Activated naive CD8-positive, alpha-beta T cell treated with anti-CD3 and anti-CD28 coated beads, Interleukin-2, amount 50 U/mL, for 24 hours (primary cell): ENCODE measurements around the gene SNX25.
"Not testable (repeated sequence)": the region's sequence is repeated elsewhere in the genome, so short reads cannot be mapped to it uniquely, and the experiment has no call there.

Experiments used
- ATAC-seq: fragments of 150-1000 bp; cut with Tn5 transposase; one replicate; pipeline ENCODE4 v1.10.0; 2021
- DNase-seq: peaks from one replicate; pipeline ENCODE4 v3.0.0; 2021
- H3K27ac Mint-ChIP-seq: one replicate; pipeline ENCODE4 v1.8.0; 2021; ENCODE audit warnings: mild to moderate bottlenecking, mixed read lengths
- H3K27me3 Mint-ChIP-seq: one replicate; pipeline ENCODE4 v1.8.0; 2021; ENCODE audit warnings: mixed read lengths
- H3K36me3 Mint-ChIP-seq: one replicate; pipeline ENCODE4 v1.8.0; 2021; ENCODE audit warnings: low read depth, mixed read lengths
- H3K4me1 Mint-ChIP-seq: one replicate; pipeline ENCODE4 v1.8.0; 2021; ENCODE audit warnings: mixed read lengths
- H3K4me3 Mint-ChIP-seq: one replicate; pipeline ENCODE4 v1.8.0; 2021; ENCODE audit warnings: mild to moderate bottlenecking, moderate library complexity, mixed read lengths
- H3K9me3 Mint-ChIP-seq: one replicate; pipeline ENCODE4 v1.8.0; 2021; ENCODE audit warnings: mixed read lengths

The SNX25 gene

GRCh38 chr4:185235119-185235842, 25.9 kb downstream of the SNX25 start:
- DNase-seq (no peak), ATAC-seq (no peak)
- Mint-ChIP-seq H3K27me3 (no peaks in the 10 kb centered on the region), H3K4me1 (peaks cover 22% of the 10 kb centered on the region), H3K27ac (no peak overlapping the region), H3K36me3 (peaks cover 9% of the 10 kb centered on the region), H3K4me3 (no peak overlapping the region), H3K9me3 (peaks cover 8% of the 10 kb centered on the region)

- Mint-ChIP-seq H3K36me3 (peaks cover 9% of the 10 kb centered on the region), H3K4me3 (no peak overlapping the region), H3K4me1 (peaks cover 22% of the 10 kb centered on the region), H3K27ac (no peak overlapping the region), H3K9me3 (peaks cover 8% of the 10 kb centered on the region), H3K27me3 (no peaks in the 10 kb centered on the region)
- no peak for ATAC-seq
- no peak for DNase-seq
Observed at GRCh38 chr4:185235843-185236503, 26.6 kb downstream of the SNX25 start.

GRCh38 chr4:185237175-185237574, 27.8 kb downstream of the SNX25 start:
- Mint-ChIP-seq H3K27ac (no peak overlapping the region), H3K9me3 (peaks cover 8% of the 10 kb centered on the region), H3K27me3 (no peaks in the 10 kb centered on the region), H3K36me3 (peaks cover 9% of the 10 kb centered on the region), H3K4me1 (peaks cover 16% of the 10 kb centered on the region), H3K4me3 (no peak overlapping the region)
- ATAC-seq (no peak), DNase-seq (no peak)

GRCh38 chr4:185238215-185238681, 28.9 kb downstream of the SNX25 start:
- Mint-ChIP-seq H3K27me3 (no peaks in the 10 kb centered on the region), H3K9me3 (peaks cover 8% of the 10 kb centered on the region), H3K4me3 (peak overlapping the region; percentile 45), H3K27ac (peak overlapping the region; percentile 23), H3K36me3 (peaks cover 9% of the 10 kb centered on the region), H3K4me1 (peaks cover 17% of the 10 kb centered on the region)
- ATAC-seq = peak; percentile 96
- DNase-seq = no peak

GRCh38 chr4:185238750-185239149, 29.4 kb downstream of the SNX25 start:
- no peak overlapping the region for H3K4me3 Mint-ChIP-seq
- H3K27me3 Mint-ChIP-seq = no peaks in the 10 kb centered on the region
- no peak for ATAC-seq
- H3K9me3 Mint-ChIP-seq = peaks cover 8% of the 10 kb centered on the region
- no peak for DNase-seq
- no peak overlapping the region for H3K27ac Mint-ChIP-seq
- peaks cover 10% of the 10 kb centered on the region for H3K36me3 Mint-ChIP-seq
- peaks cover 21% of the 10 kb centered on the region for H3K4me1 Mint-ChIP-seq

GRCh38 chr4:185240486-185240885, 31.1 kb downstream of the SNX25 start:
- not testable (repeated sequence) for H3K9me3 Mint-ChIP-seq, DNase-seq, H3K27me3 Mint-ChIP-seq, H3K36me3 Mint-ChIP-seq, ATAC-seq, H3K27ac Mint-ChIP-seq, H3K4me3 Mint-ChIP-seq
- H3K4me1 Mint-ChIP-seq = peaks cover 21% of the 10 kb centered on the region

GRCh38 chr4:185242749-185243533, 33.5 kb downstream of the SNX25 start:
- peaks cover 8% of the 10 kb centered on the region for H3K9me3 Mint-ChIP-seq
- peaks cover 13% of the 10 kb centered on the region for H3K36me3 Mint-ChIP-seq
- no peak overlapping the region for H3K4me3 Mint-ChIP-seq
- peaks cover 30% of the 10 kb centered on the region for H3K4me1 Mint-ChIP-seq
- no peak overlapping the region for H3K27ac Mint-ChIP-seq
- DNase-seq (no peak), ATAC-seq (no peak)
- no peaks in the 10 kb centered on the region for H3K27me3 Mint-ChIP-seq

GRCh38 chr4:185243879-185244278, 34.5 kb downstream of the SNX25 start:
- Mint-ChIP-seq H3K27me3 (no peaks in the 10 kb centered on the region), H3K4me3 (no peak overlapping the region), H3K4me1 (peaks cover 25% of the 10 kb centered on the region), H3K36me3 (peaks cover 12% of the 10 kb centered on the region), H3K27ac (no peak overlapping the region), H3K9me3 (no peaks in the 10 kb centered on the region)
- ATAC-seq = no peak
- DNase-seq = no peak

GRCh38 chr4:185244763-185245162, 35.4 kb downstream of the SNX25 start:
- Mint-ChIP-seq H3K4me1 (peaks cover 26% of the 10 kb centered on the region), H3K9me3 (no peaks in the 10 kb centered on the region), H3K4me3 (no peak overlapping the region), H3K36me3 (peaks cover 17% of the 10 kb centered on the region), H3K27me3 (no peaks in the 10 kb centered on the region), H3K27ac (no peak overlapping the region)
- DNase-seq = no peak
- no peak for ATAC-seq

- peaks cover 25% of the 10 kb centered on the region for H3K36me3 Mint-ChIP-seq
- H3K27ac Mint-ChIP-seq = peak overlapping the region; percentile 29
- DNase-seq = no peak
- H3K27me3 Mint-ChIP-seq = no peaks in the 10 kb centered on the region
- peaks cover 30% of the 10 kb centered on the region for H3K4me1 Mint-ChIP-seq
- H3K4me3 Mint-ChIP-seq = no peak overlapping the region
- no peaks in the 10 kb centered on the region for H3K9me3 Mint-ChIP-seq
- ATAC-seq = no peak
Observed at GRCh38 chr4:185246453-185246852, 37.1 kb downstream of the SNX25 start.

GRCh38 chr4:185247151-185247550, 37.8 kb downstream of the SNX25 start:
- Mint-ChIP-seq H3K27me3 (no peaks in the 10 kb centered on the region), H3K4me3 (no peak overlapping the region), H3K4me1 (peaks cover 35% of the 10 kb centered on the region), H3K36me3 (peaks cover 25% of the 10 kb centered on the region), H3K27ac (peak overlapping the region; percentile 55), H3K9me3 (no peaks in the 10 kb centered on the region)
- DNase-seq = no peak
- ATAC-seq = peak; percentile 78

GRCh38 chr4:185248393-185249039, 39.1 kb downstream of the SNX25 start:
- H3K4me3 Mint-ChIP-seq = no peak overlapping the region
- H3K36me3 Mint-ChIP-seq = peaks cover 27% of the 10 kb centered on the region
- no peaks in the 10 kb centered on the region for H3K27me3 Mint-ChIP-seq
- no peak overlapping the region for H3K27ac Mint-ChIP-seq
- peaks cover 30% of the 10 kb centered on the region for H3K4me1 Mint-ChIP-seq
- no peaks in the 10 kb centered on the region for H3K9me3 Mint-ChIP-seq
- DNase-seq = no peak
- ATAC-seq = no peak

GRCh38 chr4:185249105-185249504, 39.7 kb downstream of the SNX25 start:
- H3K27me3 Mint-ChIP-seq = no peaks in the 10 kb centered on the region
- no peak for DNase-seq

GRCh38 chr4:185254434-185254833, 45.0 kb downstream of the SNX25 start:
- no peak for DNase-seq
- Mint-ChIP-seq H3K9me3 (no peaks in the 10 kb centered on the region), H3K27ac (no peak overlapping the region), H3K4me3 (no peak overlapping the region), H3K4me1 (peaks cover 34% of the 10 kb centered on the region), H3K27me3 (no peaks in the 10 kb centered on the region), H3K36me3 (peaks cover 15% of the 10 kb centered on the region)
- ATAC-seq = no peak

More at GRCh38 chr4:185249105-185249504, 39.7 kb downstream of the SNX25 start:
- H3K36me3 Mint-ChIP-seq = peaks cover 27% of the 10 kb centered on the region
- H3K27ac Mint-ChIP-seq = no peak overlapping the region
- H3K4me3 Mint-ChIP-seq = no peak overlapping the region
- H3K9me3 Mint-ChIP-seq = no peaks in the 10 kb centered on the region
- H3K4me1 Mint-ChIP-seq = peaks cover 29% of the 10 kb centered on the region
- no peak for ATAC-seq
